Fibroblast of villous mesenchyme (primary cell): ENCODE measurements around the gene PRKN. TPM values are rescaled to one million over a fixed set of nuclear protein-coding genes. Genes with fewer than 3 reads are reported as not detected.

ENCODE experiments used
- DNase-seq: peaks from one replicate; pipeline ENCODE4 v3.0.0-alpha.2; 2010; ENCODE audit warnings: low read depth
- H3K4me3 ChIP-seq: 2 replicates; pipeline ENCODE4 v1.5.1; 2011; ENCODE audit warnings: low read depth, mild to moderate bottlenecking, low read length
- total RNA-seq: library from RNA; depleted of rRNA; stranded (reverse); fragments of >200 nt; gene quantifications from 2 replicates; pipeline ENCODE4 v1.2.3, GENCODE V29; 2012
- TF ChIP-seq, protein P1 (sequence below): IDR thresholded peaks from 2 replicates; pipeline ENCODE4 v1.5.1; 2012; ENCODE audit warnings: low read depth, mild to moderate bottlenecking, low read length; ENCODE audit not compliant: insufficient read depth

Gene PRKN
- total RNA-seq, 1 donor = 2.2 TPM

GRCh38 chr6:162088091-162088490, 639.5 kb downstream of the PRKN start:
- TF ChIP-seq, protein P1, sequence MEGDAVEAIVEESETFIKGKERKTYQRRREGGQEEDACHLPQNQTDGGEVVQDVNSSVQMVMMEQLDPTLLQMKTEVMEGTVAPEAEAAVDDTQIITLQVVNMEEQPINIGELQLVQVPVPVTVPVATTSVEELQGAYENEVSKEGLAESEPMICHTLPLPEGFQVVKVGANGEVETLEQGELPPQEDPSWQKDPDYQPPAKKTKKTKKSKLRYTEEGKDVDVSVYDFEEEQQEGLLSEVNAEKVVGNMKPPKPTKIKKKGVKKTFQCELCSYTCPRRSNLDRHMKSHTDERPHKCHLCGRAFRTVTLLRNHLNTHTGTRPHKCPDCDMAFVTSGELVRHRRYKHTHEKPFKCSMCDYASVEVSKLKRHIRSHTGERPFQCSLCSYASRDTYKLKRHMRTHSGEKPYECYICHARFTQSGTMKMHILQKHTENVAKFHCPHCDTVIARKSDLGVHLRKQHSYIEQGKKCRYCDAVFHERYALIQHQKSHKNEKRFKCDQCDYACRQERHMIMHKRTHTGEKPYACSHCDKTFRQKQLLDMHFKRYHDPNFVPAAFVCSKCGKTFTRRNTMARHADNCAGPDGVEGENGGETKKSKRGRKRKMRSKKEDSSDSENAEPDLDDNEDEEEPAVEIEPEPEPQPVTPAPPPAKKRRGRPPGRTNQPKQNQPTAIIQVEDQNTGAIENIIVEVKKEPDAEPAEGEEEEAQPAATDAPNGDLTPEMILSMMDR = no peak
- no peak overlapping the region for H3K4me3 ChIP-seq
- DNase-seq = no peak

- H3K4me3 ChIP-seq = no peak overlapping the region
- TF ChIP-seq, protein P1 = no peak
- DNase-seq = no peak
Measured at GRCh38 chr6:162085561-162085960, 642.0 kb downstream of the PRKN start.

DNA sequence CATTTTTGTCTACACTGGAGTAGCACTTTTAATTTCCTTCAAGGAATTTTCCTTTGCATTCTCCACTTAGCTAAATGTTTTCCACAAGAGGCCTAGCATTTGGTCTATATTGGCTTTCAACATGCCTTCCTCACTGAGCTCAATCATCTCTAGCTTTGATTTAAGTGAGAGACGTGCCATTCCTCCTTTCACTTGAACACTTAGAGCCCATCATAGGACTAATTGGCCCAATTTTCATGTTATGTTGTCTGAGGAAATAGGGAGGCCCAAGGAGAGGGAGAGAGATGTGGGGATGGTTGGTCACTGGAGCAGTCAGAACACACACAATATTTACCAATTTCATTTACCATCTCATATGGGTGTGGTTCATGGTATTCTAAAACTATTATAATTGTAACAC, 645.0 kb downstream of the PRKN start:
- DNase-seq = no peak
- TF ChIP-seq, protein P1 = no peak
- no peak overlapping the region for H3K4me3 ChIP-seq

GRCh38 chr6:162078667-162079066, 648.9 kb downstream of the PRKN start:
- TF ChIP-seq, protein P1 = no peak
- DNase-seq = no peak
- H3K4me3 ChIP-seq = no peak overlapping the region

DNA sequence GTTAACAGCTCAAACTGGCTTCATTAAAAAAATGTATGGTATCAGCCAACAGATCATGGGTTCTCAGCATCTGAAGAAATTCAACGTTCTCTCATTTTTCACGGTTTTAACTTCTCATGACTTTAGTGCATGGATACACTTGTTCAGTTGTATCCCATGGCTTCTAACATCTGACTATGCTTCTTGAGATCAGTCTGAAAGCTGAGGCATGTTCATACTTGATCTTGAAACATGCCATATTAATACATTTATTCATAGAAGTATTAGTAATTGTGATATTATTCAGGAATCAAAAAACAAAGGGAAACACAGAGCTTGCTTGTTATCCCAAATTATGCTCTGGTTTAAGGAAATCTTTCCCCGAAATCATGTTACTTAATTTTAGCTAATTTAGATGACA, 649.4 kb downstream of the PRKN start:
- H3K4me3 ChIP-seq = no peak overlapping the region
- TF ChIP-seq, protein P1 = no peak
- no peak for DNase-seq

DNA sequence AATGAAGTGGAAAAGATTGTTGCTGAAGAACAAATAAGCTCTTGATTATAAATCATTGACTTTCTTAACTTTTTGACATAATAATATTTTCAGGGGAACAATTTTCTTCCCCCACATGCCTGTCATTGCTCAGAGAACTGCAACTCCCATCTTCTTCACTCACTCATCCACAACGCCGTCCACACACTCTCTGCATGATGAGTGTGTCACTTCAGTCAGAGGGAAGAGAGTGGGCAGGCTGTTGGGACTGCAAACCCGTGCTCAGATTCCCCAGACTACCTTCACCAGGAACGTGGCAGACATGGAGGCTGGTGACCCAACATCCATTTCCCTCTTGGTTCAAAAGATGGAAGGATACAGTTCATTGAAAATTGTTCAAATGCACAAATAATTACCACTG, 650.8 kb downstream of the PRKN start:
- TF ChIP-seq, protein P1 = no peak
- DNase-seq = no peak

DNA sequence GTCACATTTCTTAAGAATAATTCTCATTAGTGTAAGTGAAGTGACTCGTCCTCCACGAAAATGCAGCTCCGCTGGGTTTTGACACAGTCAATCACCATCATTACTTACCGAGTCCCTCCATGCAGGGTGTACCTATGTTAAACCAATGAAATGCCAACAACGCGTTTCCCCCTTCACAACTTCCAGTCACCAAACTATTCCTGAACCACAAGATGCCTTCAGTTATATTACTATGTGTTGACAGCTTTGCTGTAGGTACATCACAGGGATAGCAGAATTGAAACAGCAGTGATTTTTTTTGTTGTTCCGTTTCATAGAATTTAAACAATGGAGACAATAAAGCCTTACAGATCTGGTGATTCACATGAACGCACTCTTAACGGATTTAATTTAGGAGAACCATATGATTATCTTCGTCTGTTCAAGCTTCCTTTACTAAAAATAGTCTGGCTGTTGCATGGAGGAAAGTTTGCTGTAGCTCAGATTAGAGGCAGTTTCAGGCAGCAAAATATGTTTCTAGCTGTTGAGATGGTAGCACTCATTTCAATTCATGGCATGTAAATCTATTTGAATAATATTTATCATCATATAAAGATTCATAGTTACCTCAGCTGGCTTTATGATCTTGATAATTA, 652.8 kb downstream of the PRKN start:
- no peak overlapping the region for H3K4me3 ChIP-seq
- TF ChIP-seq, protein P1 = no peak
- DNase-seq = no peak

More for the DNA sequence above, 650.8 kb downstream of the PRKN start:
- H3K4me3 ChIP-seq = no peak overlapping the region
